ENCODE results near the gene RAPGEF1. TPM values are rescaled to one million over a fixed set of nuclear protein-coding genes. Genes with fewer than 3 reads are reported as not detected.

The RAPGEF1 gene
- total and polyA plus RNA-seq, 3 donors from 2014 or later = 36.1 to 56.9 (median 55.8) TPM

GRCh38 chr9:131728961-131729360, 10.9 kb downstream of the RAPGEF1 start:
- no peaks in the 10 kb centered on the region for H3K9me3 ChIP-seq
- WGBS, 2 donors = 47 to 63% methylated on average over 3 of the region's 3 CpGs
- TF ChIP-seq POLR2A (IDR thresholded peaks at IDR 0.05) (no peak), CTCF (IDR thresholded peaks at IDR 0.05) (no peak)
- H3K27me3 ChIP-seq = no peaks in the 10 kb centered on the region
- no peak for DNase-seq
- H3K4me1 ChIP-seq = peaks cover 25% of the 10 kb centered on the region
- no peaks in the 10 kb centered on the region for H3K36me3 ChIP-seq (ENCODE audit: low read depth, missing control alignments)
- no peak overlapping the region for H3K4me3 ChIP-seq
- H3K27ac ChIP-seq = no peak overlapping the region
- intact Hi-C loops (cut with DNase I; ENCODE audit: low total_unique reads) = no loop called here

DNA sequence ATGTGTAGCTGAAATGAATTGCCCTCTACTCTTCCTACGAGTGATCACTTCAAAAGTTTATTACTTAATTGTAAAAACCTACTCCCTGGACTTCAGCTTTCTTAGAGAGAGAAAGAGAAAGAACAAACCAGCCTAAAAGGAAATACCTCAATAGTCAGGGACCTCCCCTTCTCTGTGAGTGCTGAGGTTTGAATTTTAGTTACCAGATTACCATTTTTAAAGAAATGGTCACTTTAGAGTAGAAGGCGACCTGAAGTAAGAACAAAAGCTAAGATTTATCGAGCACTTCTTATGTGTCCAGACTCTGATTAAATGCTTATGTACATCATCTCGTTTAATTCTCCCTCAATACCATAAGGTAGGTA, 11.3 kb downstream of the RAPGEF1 start:
- H3K4me3 ChIP-seq = no peak overlapping the region
- H3K9me3 ChIP-seq = no peaks in the 10 kb centered on the region
- H3K27ac ChIP-seq = peak overlapping the region in 1 of 2 donors; percentile 30
- WGBS, 2 donors = 64 to 70% methylated on average over 4 of the region's 4 CpGs
- H3K27me3 ChIP-seq = no peaks in the 10 kb centered on the region
- TF ChIP-seq POLR2A (IDR thresholded peaks at IDR 0.05) = no peak
- TF ChIP-seq CTCF (IDR thresholded peaks at IDR 0.05) = no peak
- DNase-seq = no peak
- H3K36me3 ChIP-seq (ENCODE audit: low read depth, missing control alignments) = no peaks in the 10 kb centered on the region
- intact Hi-C loops (cut with DNase I; ENCODE audit: low total_unique reads) = no loop called here
- H3K4me1 ChIP-seq = peaks cover 21% of the 10 kb centered on the region

DNA sequence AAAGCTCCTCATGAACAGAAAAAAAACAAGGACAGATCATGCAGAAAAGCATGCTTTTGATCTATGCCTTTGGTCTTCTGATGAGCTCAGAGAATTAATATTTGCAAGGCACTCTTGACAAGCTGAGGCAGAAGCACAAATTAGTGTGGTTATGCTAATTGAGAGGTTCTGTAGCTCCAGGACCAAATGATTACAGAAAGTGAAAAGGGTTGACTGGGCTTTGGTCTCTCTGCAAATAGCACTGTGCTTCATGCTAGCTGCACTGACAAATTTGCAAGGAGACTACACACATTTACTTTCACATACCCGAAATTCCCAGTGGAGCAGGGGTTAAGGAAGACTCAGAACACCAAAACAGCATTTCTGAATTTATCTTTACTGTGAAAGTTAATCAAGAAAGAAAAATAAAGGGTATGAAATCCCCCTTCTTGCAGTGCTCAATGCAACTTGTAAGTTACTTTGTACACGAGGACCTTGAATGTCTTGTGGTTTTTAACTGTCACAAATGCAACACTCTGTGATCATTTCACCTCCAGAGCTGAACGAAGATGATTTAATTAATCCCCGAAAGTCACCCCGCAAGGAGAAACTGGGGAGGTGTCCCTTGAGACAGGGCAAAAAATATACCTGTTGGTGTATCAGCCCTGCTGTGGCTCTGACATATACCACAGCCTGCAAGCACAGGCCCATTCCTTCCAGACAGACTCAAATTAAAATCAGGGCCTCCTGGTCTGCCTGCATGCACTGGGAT, 11.9 kb downstream of the RAPGEF1 start:
- Histone ChIP-seq H3K36me3 (ENCODE audit: low read depth, missing control alignments) (no peaks in the 10 kb centered on the region), H3K9me3 (no peaks in the 10 kb centered on the region), H3K4me3 (no peak overlapping the region), H3K27me3 (no peaks in the 10 kb centered on the region), H3K4me1 (peaks cover 20% of the 10 kb centered on the region), H3K27ac (peak overlapping the region in 1 of 2 donors; percentile 30)
- intact Hi-C loops (cut with DNase I; ENCODE audit: low total_unique reads) = no loop called here
- 43 to 46% methylated on average over 5 of the region's 5 CpGs for WGBS, 2 donors
- DNase-seq = no peak
- no peak for TF ChIP-seq CTCF (IDR thresholded peaks at IDR 0.05)
- no peak for TF ChIP-seq POLR2A (IDR thresholded peaks at IDR 0.05)

- no peak for TF ChIP-seq CTCF (IDR thresholded peaks at IDR 0.05)
- TF ChIP-seq POLR2A (IDR thresholded peaks at IDR 0.05) = no peak
- Histone ChIP-seq H3K4me1 (peaks cover 20% of the 10 kb centered on the region), H3K9me3 (no peaks in the 10 kb centered on the region), H3K27ac (no peak overlapping the region), H3K36me3 (ENCODE audit: low read depth, missing control alignments) (no peaks in the 10 kb centered on the region), H3K4me3 (no peak overlapping the region), H3K27me3 (no peaks in the 10 kb centered on the region)
- intact Hi-C loops (cut with DNase I; ENCODE audit: low total_unique reads) = no loop called here
- DNase-seq = no peak
- 60 to 67% methylated on average over 7 of the region's 7 CpGs for WGBS, 2 donors
These were observed 12.6 kb downstream of the RAPGEF1 start for GRCh38 chr9:131727184-131727759.

- Histone ChIP-seq H3K4me3 (no peak overlapping the region), H3K9me3 (no peaks in the 10 kb centered on the region), H3K27ac (no peak overlapping the region), H3K4me1 (peaks cover 20% of the 10 kb centered on the region), H3K27me3 (no peaks in the 10 kb centered on the region), H3K36me3 (ENCODE audit: low read depth, missing control alignments) (no peaks in the 10 kb centered on the region)
- TF ChIP-seq CTCF (IDR thresholded peaks at IDR 0.05) (no peak), POLR2A (IDR thresholded peaks at IDR 0.05) (no peak)
- intact Hi-C loops (cut with DNase I; ENCODE audit: low total_unique reads) = no loop called here
- WGBS, 2 donors = 60 to 64% methylated on average over 2 of the region's 2 CpGs
- no peak for DNase-seq
These were observed 15.2 kb downstream of the RAPGEF1 start for GRCh38 chr9:131724683-131725082.

Data from testis (tissue), 3 donors.